Thyroid gland (tissue), 4 donors: ENCODE results near the gene MYL5.

Experiments used
- POLR2A ChIP-seq, 2 donors: fragments of 450-650 bp; IDR thresholded peaks; one replicate each; pipeline ENCODE4 v1.6.1; 2017; ENCODE audit warnings: antibody characterized with exemption in 2 of 2, mild to moderate bottlenecking in 2 of 2, moderate library complexity in 1 of 2
- TF ChIP-seq, protein P1 (sequence below), 6 experiments: fragments of 200-600 bp in 3 of 6; fragments of 450-650 bp in 3 of 6; sonication (generic) in 3 of 6; IDR thresholded peaks; one replicate each; pipeline ENCODE4 v1.5.1; 2016 to 2019; ENCODE audit warnings: antibody characterized with exemption in 6 of 6, mild to moderate bottlenecking in 2 of 6, inconsistent platforms in 1 of 6, moderate library complexity in 1 of 6

DNA sequence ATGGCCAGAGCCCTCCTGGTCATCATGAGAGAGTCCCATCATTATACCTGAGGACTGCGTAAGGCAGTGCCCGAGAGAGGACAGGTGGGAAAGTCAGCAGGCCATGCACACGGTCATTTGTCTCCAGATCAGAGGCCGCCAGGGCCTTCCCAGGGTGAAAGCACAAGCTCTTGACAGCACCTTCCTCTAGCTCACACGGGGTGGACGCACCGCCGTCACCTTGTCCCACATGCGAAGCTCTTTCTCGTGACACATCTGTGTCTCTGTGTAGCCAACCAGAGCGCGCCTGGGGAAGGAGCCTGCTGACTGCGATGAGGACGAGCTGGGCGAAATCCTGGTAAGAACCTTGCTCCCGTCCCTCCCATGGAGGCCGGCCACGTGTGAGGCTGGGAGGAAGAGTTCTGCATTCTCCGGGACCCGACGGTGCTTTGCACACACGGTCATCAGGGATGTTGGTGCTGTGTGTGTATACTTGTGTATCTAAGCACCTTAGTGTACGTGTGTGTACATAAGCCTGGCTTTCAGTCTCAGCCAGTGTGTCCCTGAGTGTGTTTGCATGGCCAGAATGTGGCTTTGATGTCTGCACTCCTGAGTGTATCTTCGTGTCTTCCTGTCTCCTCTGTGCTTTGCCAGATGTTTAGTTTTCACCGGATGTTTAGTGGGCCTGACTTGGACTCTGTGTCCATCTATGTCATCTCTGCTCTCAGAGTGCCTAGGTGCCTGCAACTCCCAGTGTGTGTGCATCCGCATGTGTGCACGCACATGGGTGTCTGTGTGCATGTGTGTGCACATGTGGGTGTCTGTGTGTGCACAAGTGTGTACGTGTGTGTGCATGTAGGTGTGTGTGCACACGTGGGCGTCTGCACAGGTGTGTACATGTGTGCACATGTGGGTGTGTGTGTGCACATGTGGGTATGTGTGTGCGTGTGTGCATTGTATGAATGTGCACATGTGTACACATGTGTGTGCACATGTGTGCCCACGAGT is 15.4 kb upstream of the MYL5 start:
- TF ChIP-seq, protein P1, sequence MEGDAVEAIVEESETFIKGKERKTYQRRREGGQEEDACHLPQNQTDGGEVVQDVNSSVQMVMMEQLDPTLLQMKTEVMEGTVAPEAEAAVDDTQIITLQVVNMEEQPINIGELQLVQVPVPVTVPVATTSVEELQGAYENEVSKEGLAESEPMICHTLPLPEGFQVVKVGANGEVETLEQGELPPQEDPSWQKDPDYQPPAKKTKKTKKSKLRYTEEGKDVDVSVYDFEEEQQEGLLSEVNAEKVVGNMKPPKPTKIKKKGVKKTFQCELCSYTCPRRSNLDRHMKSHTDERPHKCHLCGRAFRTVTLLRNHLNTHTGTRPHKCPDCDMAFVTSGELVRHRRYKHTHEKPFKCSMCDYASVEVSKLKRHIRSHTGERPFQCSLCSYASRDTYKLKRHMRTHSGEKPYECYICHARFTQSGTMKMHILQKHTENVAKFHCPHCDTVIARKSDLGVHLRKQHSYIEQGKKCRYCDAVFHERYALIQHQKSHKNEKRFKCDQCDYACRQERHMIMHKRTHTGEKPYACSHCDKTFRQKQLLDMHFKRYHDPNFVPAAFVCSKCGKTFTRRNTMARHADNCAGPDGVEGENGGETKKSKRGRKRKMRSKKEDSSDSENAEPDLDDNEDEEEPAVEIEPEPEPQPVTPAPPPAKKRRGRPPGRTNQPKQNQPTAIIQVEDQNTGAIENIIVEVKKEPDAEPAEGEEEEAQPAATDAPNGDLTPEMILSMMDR (IDR thresholded peaks at IDR 0.05): no peak
- TF ChIP-seq POLR2A (IDR thresholded peaks at IDR 0.05): no peak
